Suprapubic skin (tissue), 4 donors: ENCODE measurements around the gene TEAD1. TPM values are rescaled to one million over a fixed set of nuclear protein-coding genes. Genes with fewer than 3 reads are reported as not detected.
A peak's percentile ranks its signal among the peaks of the same experiment; 100 is the strongest.

Source experiments
- DNase-seq, 2 donors: peaks; one replicate each; pipeline ENCODE4 v3.0.0-alpha.2; 2019; ENCODE audit warnings: low spot score in 2 of 2
- H3K27ac ChIP-seq: fragments of 200-600 bp; sonication (generic); one replicate; pipeline ENCODE4 v1.5.1; 2019
- H3K27me3 ChIP-seq: fragments of 200-600 bp; sonication (generic); one replicate; pipeline ENCODE4 v1.5.1; 2019
- H3K36me3 ChIP-seq: fragments of 200-600 bp; sonication (generic); one replicate; pipeline ENCODE4 v1.5.1; 2019
- H3K4me1 ChIP-seq: fragments of 200-600 bp; sonication (generic); one replicate; pipeline ENCODE4 v1.5.1; 2019
- H3K4me3 ChIP-seq: fragments of 200-600 bp; sonication (generic); one replicate; pipeline ENCODE4 v1.5.1; 2019; ENCODE audit warnings: mild to moderate bottlenecking
- H3K9me3 ChIP-seq: fragments of 200-600 bp; sonication (generic); one replicate; pipeline ENCODE4 v1.5.1; 2019
- CTCF ChIP-seq, 2 donors: fragments of 200-600 bp in 1 of 2; fragments of 450-650 bp in 1 of 2; sonication (generic) in 1 of 2; IDR thresholded peaks; one replicate each; pipeline ENCODE4 v1.5.1; 2016 to 2019; ENCODE audit warnings: antibody characterized with exemption in 2 of 2, mild to moderate bottlenecking in 1 of 2, moderate library complexity in 1 of 2
- EP300 ChIP-seq: sonication (generic); formaldehyde crosslinking; IDR thresholded peaks from one replicate; pipeline ENCODE4 v1.6.1; 2017; ENCODE audit warnings: antibody characterized with exemption
- POLR2A ChIP-seq, 2 donors: fragments of 450-650 bp; IDR thresholded peaks; one replicate each; pipeline ENCODE4 v1.6.1; 2017; ENCODE audit warnings: antibody characterized with exemption in 2 of 2, mild to moderate bottlenecking in 2 of 2, moderate library complexity in 2 of 2
- POLR2AphosphoS5 ChIP-seq, 3 donors: sonication (generic); formaldehyde crosslinking; IDR thresholded peaks; one replicate each; pipeline ENCODE4 v1.6.1; 2017; ENCODE audit warnings: antibody characterized with exemption in 3 of 3
- WGBS: methylation state at CpG from one replicate; pipeline ENCODE4 v1.1.5; 2018; 5-methylcytosine and 5-hydroxymethylcytosine counted together
- total RNA-seq, 4 donors: library from RNA; depleted of rRNA; stranded (reverse); fragments of >200 nt; gene quantifications; one replicate each; pipeline ENCODE4 v1.1.0, GENCODE V29; 2016

TEAD1 gene
- total RNA-seq, 4 donors from 2014 or later: 60.3 to 84.8 (median 72.4) TPM

GRCh38 chr11:12963051-12963450 lies 288.8 kb downstream of the TEAD1 start:
- Histone ChIP-seq H3K36me3 (no peaks in the 10 kb centered on the region), H3K27ac (no peak overlapping the region), H3K4me1 (no peaks in the 10 kb centered on the region), H3K4me3 (no peak overlapping the region), H3K9me3 (no peaks in the 10 kb centered on the region), H3K27me3 (no peaks in the 10 kb centered on the region)
- no peak for TF ChIP-seq POLR2A (IDR thresholded peaks at IDR 0.05)
- no peak for TF ChIP-seq EP300
- no peak for TF ChIP-seq CTCF (IDR thresholded peaks at IDR 0.05)
- no peak for TF ChIP-seq POLR2AphosphoS5 (IDR thresholded peaks at IDR 0.05)
- 95% methylated on average over 5 of the region's 5 CpGs for WGBS
- no peak for DNase-seq

DNA sequence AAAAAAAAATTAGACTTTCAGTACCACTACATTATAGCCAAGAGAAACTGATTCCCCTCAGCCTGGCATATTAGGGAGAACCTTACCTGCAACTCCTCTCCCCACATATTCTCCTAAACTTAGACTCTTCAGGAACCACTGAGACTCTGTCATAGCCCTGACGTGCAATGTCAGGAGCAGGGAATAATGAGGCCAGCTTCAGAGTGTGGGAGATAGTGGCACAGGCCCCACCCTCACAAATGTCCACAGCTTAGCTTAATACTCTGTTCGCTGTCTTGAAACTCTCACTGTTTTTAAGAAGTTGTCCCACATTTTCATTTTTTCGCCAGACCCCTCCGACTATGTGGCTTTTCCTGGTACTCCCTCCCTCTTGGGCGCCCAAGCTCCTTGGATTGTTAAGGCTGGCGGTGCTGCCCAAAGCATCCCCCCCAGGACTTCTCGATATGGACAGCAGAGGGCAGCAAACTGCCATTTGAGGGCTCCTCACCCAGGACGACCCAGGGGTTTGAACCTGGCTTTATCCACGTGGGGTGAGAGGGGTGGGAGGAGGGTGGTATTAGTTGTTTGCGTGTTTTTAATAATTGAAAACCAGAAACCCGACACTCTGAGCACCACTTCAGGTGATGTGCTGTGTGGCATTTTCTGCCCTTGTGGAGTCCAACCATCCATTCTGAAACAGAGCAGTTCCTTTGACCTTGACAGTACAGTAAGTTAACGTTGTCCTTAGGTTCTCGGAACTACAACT lies 289.7 kb downstream of the TEAD1 start:
- H3K27me3 ChIP-seq: no peaks in the 10 kb centered on the region
- H3K9me3 ChIP-seq: no peaks in the 10 kb centered on the region
- WGBS: 27% methylated on average over 13 of the region's 13 CpGs
- H3K4me1 ChIP-seq: no peaks in the 10 kb centered on the region
- H3K36me3 ChIP-seq: no peaks in the 10 kb centered on the region
- TF ChIP-seq POLR2A (IDR thresholded peaks at IDR 0.05) (no peak), CTCF (IDR thresholded peaks at IDR 0.05) (peak; percentile 82 to 84), EP300 (no peak)
- H3K27ac ChIP-seq: no peak overlapping the region
- DNase-seq: peak; percentile 78 to 80
- no peak overlapping the region for H3K4me3 ChIP-seq

DNA sequence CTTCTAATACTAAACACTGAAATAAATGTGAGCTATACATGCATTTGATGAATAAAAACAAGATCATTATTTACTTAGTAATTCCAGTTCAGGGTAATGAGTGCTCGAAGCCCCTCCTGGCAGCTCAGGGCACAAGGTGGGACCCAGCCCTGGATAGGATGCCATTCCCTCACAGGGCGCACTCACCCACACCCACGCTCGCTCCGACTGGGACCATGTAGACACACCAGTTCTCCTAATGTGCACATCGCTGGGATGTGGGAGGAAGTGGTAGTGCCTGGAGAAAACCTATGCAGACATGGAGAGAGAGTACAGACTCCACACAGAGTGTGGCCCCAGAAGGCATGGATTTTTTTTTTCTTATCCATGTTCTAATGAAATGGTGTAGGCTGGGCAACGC lies 290.4 kb downstream of the TEAD1 start:
- no peak overlapping the region for H3K4me3 ChIP-seq
- no peaks in the 10 kb centered on the region for H3K27me3 ChIP-seq
- H3K9me3 ChIP-seq: no peaks in the 10 kb centered on the region
- DNase-seq: no peak
- no peak overlapping the region for H3K27ac ChIP-seq
- H3K36me3 ChIP-seq: no peaks in the 10 kb centered on the region
- no peaks in the 10 kb centered on the region for H3K4me1 ChIP-seq
- WGBS: 89% methylated on average over 7 of the region's 7 CpGs
- TF ChIP-seq POLR2AphosphoS5 (IDR thresholded peaks at IDR 0.05): no peak
- no peak for TF ChIP-seq CTCF (IDR thresholded peaks at IDR 0.05)
- TF ChIP-seq EP300: no peak
- TF ChIP-seq POLR2A (IDR thresholded peaks at IDR 0.05): no peak

- Histone ChIP-seq H3K4me3 (no peak overlapping the region), H3K27ac (no peak overlapping the region), H3K4me1 (no peaks in the 10 kb centered on the region), H3K9me3 (no peaks in the 10 kb centered on the region), H3K27me3 (no peaks in the 10 kb centered on the region), H3K36me3 (no peaks in the 10 kb centered on the region)
- DNase-seq: no peak
- WGBS: 84% methylated on average over 5 of the region's 5 CpGs
- TF ChIP-seq EP300 (no peak), POLR2AphosphoS5 (IDR thresholded peaks at IDR 0.05) (no peak), CTCF (IDR thresholded peaks at IDR 0.05) (no peak), POLR2A (IDR thresholded peaks at IDR 0.05) (no peak)
These were observed 291.8 kb downstream of the TEAD1 start for GRCh38 chr11:12966002-12966401.

GRCh38 chr11:12968101-12968500 lies 293.9 kb downstream of the TEAD1 start:
- H3K4me3 ChIP-seq: no peak overlapping the region
- H3K27ac ChIP-seq: no peak overlapping the region
- DNase-seq: no peak
- 25% methylated on average over 1 of the region's 1 CpG for WGBS
- no peaks in the 10 kb centered on the region for H3K27me3 ChIP-seq
- H3K36me3 ChIP-seq: no peaks in the 10 kb centered on the region
- no peak for TF ChIP-seq POLR2A (IDR thresholded peaks at IDR 0.05)
- no peak for TF ChIP-seq CTCF (IDR thresholded peaks at IDR 0.05)
- no peak for TF ChIP-seq POLR2AphosphoS5 (IDR thresholded peaks at IDR 0.05)
- no peak for TF ChIP-seq EP300
- H3K4me1 ChIP-seq: no peaks in the 10 kb centered on the region
- H3K9me3 ChIP-seq: no peaks in the 10 kb centered on the region
